Stimulated activated naive CD8-positive, alpha-beta T cell treated with anti-CD3 and anti-CD28 coated beads, Interleukin-15, amount 100 ng/mL, for 72 hours (primary cell): ENCODE data around the gene OPTC.
"Not testable (repeated sequence)": the region's sequence is repeated elsewhere in the genome, so short reads cannot be mapped to it uniquely, and the experiment has no call there.

Experiments
- ATAC-seq: fragments of 150-1000 bp; cut with Tn5 transposase; 2 replicates; pipeline ENCODE4 v1.10.0; 2021; ENCODE audit warnings: mild to moderate bottlenecking, moderate library complexity
- DNase-seq, 2 donors: peaks; one replicate each; pipeline ENCODE4 v3.0.0; 2021 to 2022
- H3K27ac Mint-ChIP-seq, 2 donors: one replicate each; pipeline ENCODE4 v1.8.0; 2022; ENCODE audit warnings: mild to moderate bottlenecking in 2 of 2, mixed read lengths in 2 of 2, moderate library complexity in 2 of 2
- H3K27me3 Mint-ChIP-seq: one replicate; pipeline ENCODE4 v1.8.0; 2022; ENCODE audit warnings: mixed read lengths
- H3K4me1 Mint-ChIP-seq: one replicate; pipeline ENCODE4 v1.8.0; 2022; ENCODE audit warnings: mild to moderate bottlenecking, mixed read lengths
- H3K4me3 Mint-ChIP-seq, 2 donors: one replicate each; pipeline ENCODE4 v1.8.0; 2022; ENCODE audit warnings: mild to moderate bottlenecking in 2 of 2, mixed read lengths in 2 of 2, moderate library complexity in 1 of 2
- H3K9me3 Mint-ChIP-seq, 2 donors: one replicate each; pipeline ENCODE4 v1.8.0; 2022; ENCODE audit warnings: mixed read lengths in 2 of 2

Gene OPTC

GRCh38 chr1:203512848-203513584 is 19.1 kb downstream of the OPTC start:
- Mint-ChIP-seq H3K27me3 (no peaks in the 10 kb centered on the region), H3K9me3 (no peaks in the 10 kb centered on the region), H3K4me3 (peak overlapping the region; percentile 2 to 30), H3K27ac (peak overlapping the region; percentile 49 to 85), H3K4me1 (peaks cover 27% of the 10 kb centered on the region)
- ATAC-seq (peak; percentile 81), DNase-seq (peak; percentile 10 to 49)

GRCh38 chr1:203513585-203514031 is 19.7 kb downstream of the OPTC start:
- DNase-seq: no peak
- peak; percentile 23 for ATAC-seq
- Mint-ChIP-seq H3K27me3 (no peaks in the 10 kb centered on the region), H3K27ac (peak overlapping the region; percentile 49 to 85), H3K4me3 (peak overlapping the region in 1 of 2 donors; percentile 25), H3K4me1 (peaks cover 27% of the 10 kb centered on the region), H3K9me3 (no peaks in the 10 kb centered on the region)

- no peaks in the 10 kb centered on the region for H3K27me3 Mint-ChIP-seq
- no peak overlapping the region for H3K4me3 Mint-ChIP-seq
- H3K9me3 Mint-ChIP-seq: no peaks in the 10 kb centered on the region
- peaks cover 27% of the 10 kb centered on the region for H3K4me1 Mint-ChIP-seq
- H3K27ac Mint-ChIP-seq: no peak overlapping the region
- DNase-seq: no peak
- ATAC-seq: no peak
Observed at GRCh38 chr1:203516184-203516583, 22.2 kb downstream of the OPTC start.

DNA sequence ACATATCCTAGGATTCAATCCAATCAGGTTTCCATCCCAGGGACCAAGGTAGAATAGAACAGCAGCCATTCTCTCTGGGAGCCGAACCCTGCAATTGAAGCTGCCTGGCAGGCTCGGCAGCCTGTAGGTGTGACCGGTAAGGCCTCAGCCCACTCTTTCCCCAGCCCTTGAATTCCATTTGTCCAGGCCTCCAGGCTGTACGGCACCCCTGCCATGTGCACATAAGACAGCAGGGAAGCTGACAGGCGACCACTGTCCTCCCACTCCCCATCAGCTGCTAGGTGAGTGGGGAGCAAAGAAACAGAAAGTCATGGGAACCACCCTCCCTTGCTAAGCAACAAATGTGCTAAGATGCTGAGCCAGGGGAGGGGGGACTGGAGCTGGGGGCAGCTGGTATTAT is 23.0 kb downstream of the OPTC start:
- no peak overlapping the region for H3K27ac Mint-ChIP-seq
- no peaks in the 10 kb centered on the region for H3K27me3 Mint-ChIP-seq
- H3K9me3 Mint-ChIP-seq: no peaks in the 10 kb centered on the region
- ATAC-seq (no peak), DNase-seq (no peak)
- no peak overlapping the region for H3K4me3 Mint-ChIP-seq
- peaks cover 27% of the 10 kb centered on the region for H3K4me1 Mint-ChIP-seq

GRCh38 chr1:203517426-203518110 is 23.6 kb downstream of the OPTC start:
- Mint-ChIP-seq H3K4me1 (peaks cover 22% of the 10 kb centered on the region), H3K4me3 (no peak overlapping the region), H3K27me3 (no peaks in the 10 kb centered on the region), H3K9me3 (no peaks in the 10 kb centered on the region), H3K27ac (no peak overlapping the region)
- no peak for DNase-seq
- ATAC-seq: no peak

DNA sequence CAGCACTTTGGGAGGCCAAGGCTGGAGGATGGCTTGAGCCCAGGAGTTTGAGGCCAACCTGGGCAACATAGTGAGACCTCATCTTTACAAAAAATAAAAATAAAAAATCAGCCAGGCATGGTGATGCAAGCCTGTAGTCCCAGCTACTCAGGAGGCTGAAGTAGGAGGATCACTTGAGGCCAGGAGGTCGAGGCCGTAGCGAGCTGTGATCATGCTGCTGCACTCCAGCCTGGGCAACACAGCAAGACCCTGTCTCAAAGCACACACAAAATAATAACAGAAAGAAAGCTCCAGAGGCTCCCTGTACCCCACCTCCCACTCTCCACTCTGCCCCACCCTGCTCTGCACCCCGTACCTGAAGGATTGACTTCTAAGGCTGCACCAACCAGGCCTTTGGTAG is 24.2 kb downstream of the OPTC start:
- H3K27ac Mint-ChIP-seq, H3K4me3 Mint-ChIP-seq, ATAC-seq, DNase-seq, H3K9me3 Mint-ChIP-seq, H3K27me3 Mint-ChIP-seq: not testable (repeated sequence)
- H3K4me1 Mint-ChIP-seq: peaks cover 16% of the 10 kb centered on the region

GRCh38 chr1:203518541-203518940 is 24.6 kb downstream of the OPTC start:
- Mint-ChIP-seq H3K4me3 (no peak overlapping the region), H3K4me1 (peaks cover 12% of the 10 kb centered on the region), H3K9me3 (no peaks in the 10 kb centered on the region), H3K27ac (peak overlapping the region in 1 of 2 donors; percentile 19), H3K27me3 (no peaks in the 10 kb centered on the region)
- DNase-seq (no peak), ATAC-seq (no peak)

- H3K27ac Mint-ChIP-seq: no peak overlapping the region
- H3K27me3 Mint-ChIP-seq: no peaks in the 10 kb centered on the region
- H3K9me3 Mint-ChIP-seq: no peaks in the 10 kb centered on the region
- no peak overlapping the region for H3K4me3 Mint-ChIP-seq
- DNase-seq (no peak), ATAC-seq (no peak)
- peaks cover 5% of the 10 kb centered on the region for H3K4me1 Mint-ChIP-seq
Observed at GRCh38 chr1:203519053-203519840, 25.3 kb downstream of the OPTC start.

GRCh38 chr1:203519896-203520295 is 25.9 kb downstream of the OPTC start:
- H3K27me3 Mint-ChIP-seq: no peaks in the 10 kb centered on the region
- H3K27ac Mint-ChIP-seq: peak overlapping the region in 1 of 2 donors; percentile 54
- no peak overlapping the region for H3K4me3 Mint-ChIP-seq
- H3K9me3 Mint-ChIP-seq: no peaks in the 10 kb centered on the region
- ATAC-seq (no peak), DNase-seq (no peak)
- H3K4me1 Mint-ChIP-seq: no peaks in the 10 kb centered on the region

DNA sequence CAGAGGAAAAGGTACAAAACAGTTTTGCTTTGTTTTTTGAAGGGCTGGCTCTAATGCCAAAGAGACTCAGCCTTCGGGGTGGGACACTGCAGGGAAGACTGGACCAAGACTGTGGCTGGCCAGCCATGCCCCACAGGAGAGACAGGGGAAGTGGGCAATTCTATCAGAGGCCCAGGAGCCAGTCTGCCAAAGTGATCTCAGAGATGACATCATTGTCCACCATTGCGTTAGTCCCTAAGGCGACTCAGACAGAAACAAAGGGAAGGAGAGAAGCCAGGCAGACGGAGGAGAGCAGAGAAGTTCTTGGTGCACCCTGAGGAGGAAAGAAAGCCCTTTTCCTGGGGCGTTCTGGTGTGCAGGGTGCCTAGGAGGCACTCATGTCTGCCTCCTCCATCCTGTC is 26.4 kb downstream of the OPTC start:
- H3K4me3 Mint-ChIP-seq: no peak overlapping the region
- no peaks in the 10 kb centered on the region for H3K27me3 Mint-ChIP-seq
- ATAC-seq (no peak), DNase-seq (no peak)
- peak overlapping the region in 1 of 2 donors; percentile 54 for H3K27ac Mint-ChIP-seq
- H3K9me3 Mint-ChIP-seq: no peaks in the 10 kb centered on the region
- no peaks in the 10 kb centered on the region for H3K4me1 Mint-ChIP-seq

DNA sequence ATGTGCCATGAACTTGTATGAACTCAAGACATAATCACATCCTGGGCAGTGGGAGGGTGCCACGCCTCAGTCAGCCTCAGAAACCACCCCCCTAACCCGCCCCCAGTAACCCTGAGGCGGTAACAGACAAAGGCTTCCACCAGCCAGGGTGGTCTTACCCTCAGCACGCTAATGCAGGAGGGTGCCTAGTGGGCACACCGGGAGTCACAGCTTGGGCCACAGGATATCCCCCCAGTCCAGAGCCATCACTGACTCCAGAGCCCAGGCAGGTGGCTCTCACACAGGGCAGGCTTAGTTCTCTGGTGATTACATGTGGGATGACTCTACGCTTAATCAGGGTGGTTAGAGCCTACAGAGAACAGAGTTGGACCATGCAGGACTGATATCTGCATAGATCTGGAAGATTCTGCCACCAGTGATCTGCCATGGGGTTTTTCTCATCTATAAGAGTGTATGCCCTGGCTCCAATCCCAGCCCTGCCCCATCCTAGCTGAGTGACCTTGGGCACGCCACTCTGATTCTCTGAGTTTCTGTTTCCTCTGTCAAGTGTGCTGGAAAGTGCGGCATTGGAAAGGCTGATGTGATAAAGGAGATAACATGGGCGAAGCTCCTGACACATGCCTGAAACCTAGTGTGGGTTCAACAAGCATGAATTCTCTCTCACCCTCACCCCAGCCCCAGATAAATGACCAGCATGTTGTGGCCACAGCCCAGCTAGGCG is 27.3 kb downstream of the OPTC start:
- Mint-ChIP-seq H3K4me3 (no peak overlapping the region), H3K4me1 (no peaks in the 10 kb centered on the region), H3K27ac (peak overlapping the region in 1 of 2 donors; percentile 34), H3K9me3 (no peaks in the 10 kb centered on the region), H3K27me3 (no peaks in the 10 kb centered on the region)
- ATAC-seq: no peak
- DNase-seq: no peak

DNA sequence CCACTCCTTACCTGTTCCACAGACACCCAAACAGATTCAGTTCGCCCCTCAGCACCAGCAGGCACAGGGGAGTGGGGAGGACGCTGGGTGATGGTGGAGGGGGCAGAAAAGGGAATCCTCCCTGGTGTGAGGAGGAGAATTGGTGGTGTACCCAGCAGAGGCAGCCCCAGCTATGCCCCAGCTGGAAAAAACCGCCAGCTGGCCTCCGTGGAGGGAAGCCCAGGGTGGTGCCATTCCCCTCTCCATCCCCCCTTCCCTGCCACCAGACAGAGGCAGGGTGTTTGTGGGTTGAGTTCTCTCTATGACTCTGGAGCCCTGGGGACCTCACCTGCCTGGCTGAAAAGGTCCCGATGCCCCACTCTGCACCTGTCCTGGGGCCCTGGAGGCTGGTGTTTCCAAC is 27.9 kb downstream of the OPTC start:
- H3K27me3 Mint-ChIP-seq: no peaks in the 10 kb centered on the region
- no peak overlapping the region for H3K4me3 Mint-ChIP-seq
- ATAC-seq (no peak), DNase-seq (no peak)
- no peaks in the 10 kb centered on the region for H3K4me1 Mint-ChIP-seq
- no peaks in the 10 kb centered on the region for H3K9me3 Mint-ChIP-seq
- H3K27ac Mint-ChIP-seq: peak overlapping the region in 1 of 2 donors; percentile 34

DNA sequence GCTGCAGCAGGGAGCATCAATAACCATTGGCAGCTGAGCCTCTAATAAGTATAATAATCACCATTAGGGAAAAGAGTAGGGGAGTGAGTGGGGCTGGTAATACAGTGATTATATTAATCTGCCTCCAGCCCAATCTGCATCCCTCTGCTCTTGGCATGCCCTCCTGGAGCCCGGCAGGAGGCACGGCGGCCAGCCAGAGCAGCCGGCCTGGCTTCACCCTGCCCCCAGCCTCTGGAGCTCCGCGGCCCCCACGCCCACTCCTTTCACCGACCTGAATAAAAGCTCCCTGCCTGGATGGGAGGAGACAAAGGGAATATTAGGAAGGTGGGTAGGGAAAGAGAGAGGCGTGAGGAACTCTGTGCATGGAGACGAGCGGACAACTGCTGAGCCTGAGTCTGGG is 28.3 kb downstream of the OPTC start:
- Mint-ChIP-seq H3K27me3 (no peaks in the 10 kb centered on the region), H3K4me1 (no peaks in the 10 kb centered on the region), H3K9me3 (no peaks in the 10 kb centered on the region), H3K4me3 (no peak overlapping the region), H3K27ac (no peak overlapping the region)
- ATAC-seq: no peak
- DNase-seq: no peak

DNA sequence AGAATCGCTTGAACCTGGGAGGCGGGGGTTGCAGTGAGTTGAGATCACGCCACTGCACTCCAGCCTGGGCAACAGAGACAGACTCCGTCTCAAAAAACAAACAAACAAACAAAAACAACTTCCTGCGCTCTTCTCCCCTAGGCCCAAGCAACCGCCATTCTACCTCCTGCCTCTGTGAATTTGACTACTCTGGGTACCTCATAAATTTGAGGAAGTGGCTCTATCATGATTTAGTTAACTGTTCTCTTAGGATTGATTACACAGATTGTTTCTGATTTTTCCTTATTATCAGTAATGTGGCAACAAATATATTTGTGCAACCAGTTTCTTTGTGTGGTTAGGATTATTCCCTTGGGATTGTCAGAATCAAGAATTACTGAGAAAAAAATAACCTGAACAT is 29.7 kb downstream of the OPTC start:
- no peak overlapping the region for H3K27ac Mint-ChIP-seq
- no peaks in the 10 kb centered on the region for H3K9me3 Mint-ChIP-seq
- H3K4me3 Mint-ChIP-seq: no peak overlapping the region
- no peaks in the 10 kb centered on the region for H3K4me1 Mint-ChIP-seq
- H3K27me3 Mint-ChIP-seq: no peaks in the 10 kb centered on the region
- ATAC-seq: no peak
- no peak for DNase-seq

DNA sequence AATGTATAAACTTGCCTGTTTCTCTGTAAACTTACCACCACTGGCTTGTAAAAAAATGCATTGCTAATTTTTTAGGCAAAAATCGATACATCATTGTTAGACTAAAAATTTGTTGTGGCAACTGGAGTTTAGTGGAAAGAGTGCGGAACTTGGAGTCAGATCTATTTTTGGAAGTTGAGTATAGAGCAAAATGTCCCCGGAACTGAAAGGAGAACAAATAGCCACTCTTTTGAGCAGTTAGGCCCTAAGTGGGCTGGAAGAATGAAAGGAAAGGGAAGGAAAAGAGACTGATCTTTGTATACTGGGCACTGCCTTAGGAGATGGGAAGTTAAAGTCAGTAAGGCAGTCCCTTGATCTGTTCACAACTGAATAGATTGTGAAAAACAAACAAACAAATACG is 30.2 kb downstream of the OPTC start:
- H3K27ac Mint-ChIP-seq: no peak overlapping the region
- H3K4me3 Mint-ChIP-seq: no peak overlapping the region
- DNase-seq (no peak), ATAC-seq (no peak)
- no peaks in the 10 kb centered on the region for H3K27me3 Mint-ChIP-seq
- H3K9me3 Mint-ChIP-seq: no peaks in the 10 kb centered on the region
- peaks cover 5% of the 10 kb centered on the region for H3K4me1 Mint-ChIP-seq
